ENCODE measurements around the gene RNF44.
A peak's percentile ranks its signal among the peaks of the same experiment; 100 is the strongest.

RNF44 gene

DNA sequence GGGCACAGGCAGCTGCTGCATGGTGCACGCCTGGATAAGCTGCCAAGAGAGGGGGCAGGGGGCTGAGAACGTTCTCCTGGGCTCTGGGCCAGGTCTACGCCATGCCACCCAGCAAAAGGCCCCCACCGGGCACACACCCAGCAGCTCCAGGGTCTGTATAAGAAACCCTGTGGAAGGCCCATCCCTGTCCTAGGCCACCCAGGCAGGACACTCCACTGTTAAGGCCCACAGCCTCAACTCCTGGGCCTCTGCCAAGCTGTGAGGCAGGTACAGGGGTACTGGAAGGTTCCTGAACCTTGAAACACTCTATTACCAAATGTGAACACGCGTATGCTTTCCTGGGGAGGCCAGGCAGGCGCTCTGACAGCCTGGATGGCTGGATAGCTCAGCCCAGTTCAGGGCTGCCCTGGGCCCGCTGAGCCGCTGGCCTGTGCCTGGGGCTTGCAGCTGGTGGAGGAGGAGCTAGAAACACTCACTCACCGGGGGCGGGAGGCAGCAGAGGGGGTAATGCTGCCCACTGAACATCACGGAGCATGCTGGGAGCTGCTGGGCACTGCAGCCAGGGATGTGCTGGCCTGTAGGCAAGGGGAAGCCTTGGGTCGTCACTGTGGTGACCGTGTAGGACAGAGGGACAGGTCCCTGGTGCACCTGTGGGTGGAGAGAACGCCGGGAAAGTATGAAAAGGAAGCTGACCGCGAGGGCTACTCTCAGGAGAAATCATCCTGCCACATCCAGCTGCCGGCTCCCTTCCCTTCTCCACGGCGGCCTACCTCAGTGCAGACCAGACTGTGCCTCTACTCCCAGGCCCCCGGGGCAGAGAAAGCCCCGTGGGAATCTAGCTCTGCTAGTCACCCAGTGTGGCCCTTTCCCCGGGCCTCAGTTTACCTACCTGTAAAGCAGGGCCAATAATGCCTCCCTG is 6.0 kb downstream of the RNF44 start:
- DNase-seq (ENCODE audit: low spot score), result peak; percentile 53
- no peak for TF ChIP-seq CTCF (IDR thresholded peaks at IDR 0.05; ENCODE audit: extremely low read depth, missing control alignments)

GRCh38 chr5:176530393-176530982 is 6.7 kb downstream of the RNF44 start:
- peak; percentile 36 for DNase-seq (ENCODE audit: low spot score)

DNA sequence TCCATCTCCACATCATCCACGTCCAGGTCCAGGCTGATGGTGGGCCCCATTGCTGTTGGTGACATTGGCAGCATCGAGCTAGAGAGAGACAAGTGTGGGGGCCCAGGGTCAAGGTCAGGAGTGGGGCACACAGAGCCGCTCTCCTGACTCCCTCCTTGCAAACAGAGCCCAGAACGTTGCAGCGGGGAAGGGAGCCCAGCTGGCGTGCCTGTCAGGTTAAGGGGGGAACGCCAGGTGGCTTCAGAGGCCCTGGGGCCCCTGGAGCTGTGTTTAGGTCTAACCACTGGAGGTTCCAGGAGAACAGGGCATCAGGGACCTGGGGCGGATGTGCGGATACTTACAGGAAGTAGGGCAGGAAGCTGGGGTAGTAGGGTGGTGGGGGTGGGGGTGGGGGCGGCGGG is 7.5 kb downstream of the RNF44 start:
- TF ChIP-seq CTCF (IDR thresholded peaks at IDR 0.05; ENCODE audit: extremely low read depth, missing control alignments), result no peak
- peak; percentile 55 for DNase-seq (ENCODE audit: low spot score)

More at GRCh38 chr5:176530393-176530982, 6.7 kb downstream of the RNF44 start:
- no peak for TF ChIP-seq CTCF (IDR thresholded peaks at IDR 0.05; ENCODE audit: extremely low read depth, missing control alignments)

- TF ChIP-seq CTCF (IDR thresholded peaks at IDR 0.05; ENCODE audit: extremely low read depth, missing control alignments), result no peak
- peak; percentile 53 for DNase-seq (ENCODE audit: low spot score)
These were observed 8.0 kb downstream of the RNF44 start for GRCh38 chr5:176529116-176529740.

DNA sequence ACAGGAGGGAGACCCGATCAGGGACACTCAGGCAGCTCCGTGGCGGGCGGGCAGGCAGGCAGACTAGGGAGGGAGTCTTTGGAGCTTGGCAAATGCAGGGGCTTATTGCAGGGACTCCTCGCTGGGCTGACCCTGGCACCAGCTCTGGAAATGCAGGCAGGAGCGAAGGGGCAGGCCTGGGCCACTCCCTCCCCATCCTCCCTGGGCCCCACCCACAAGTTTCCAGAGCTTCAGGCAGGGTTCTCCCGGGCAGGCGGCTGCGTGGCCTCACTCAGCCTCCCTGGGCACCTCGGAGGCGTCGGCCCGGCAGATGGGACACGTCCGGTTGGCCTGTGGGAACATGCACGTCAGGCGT is 8.5 kb downstream of the RNF44 start:
- DNase-seq (ENCODE audit: low spot score), result peak; percentile 37
- no peak for TF ChIP-seq CTCF (IDR thresholded peaks at IDR 0.05; ENCODE audit: extremely low read depth, missing control alignments)

GRCh38 chr5:176528301-176528700 is 8.9 kb downstream of the RNF44 start:
- DNase-seq (ENCODE audit: low spot score), result peak; percentile 32
- no peak for TF ChIP-seq CTCF (IDR thresholded peaks at IDR 0.05; ENCODE audit: extremely low read depth, missing control alignments)

All from GM20000 (cell line).